MM.1S (cell line): Measurements from ENCODE around the gene FAM174C.

Source experiments
- DNase-seq: peaks from one replicate; pipeline ENCODE4 v3.0.0-alpha.2; 2015
- H2AFZ ChIP-seq: fragments of 300-600 bp; sonication (generic); 2 replicates; pipeline ENCODE4 v1.6.0; 2016; ENCODE audit warnings: antibody characterized with exemption, low read length
- H3F3A ChIP-seq: fragments of 300-600 bp; sonication (generic); 2 replicates; pipeline ENCODE4 v1.6.1; 2016; ENCODE audit warnings: mild to moderate bottlenecking, antibody characterized with exemption, low read length, moderate library complexity, mixed read lengths; ENCODE audit not compliant: insufficient read depth
- H3K27ac ChIP-seq: fragments of 300-600 bp; sonication (generic); 2 replicates; pipeline ENCODE4 v1.5.1; 2016; ENCODE audit warnings: mild to moderate bottlenecking, low read length
- H3K27me3 ChIP-seq: fragments of 300-600 bp; sonication (generic); replicated peaks from 2 replicates; pipeline ENCODE4 v1.6.0; 2016; ENCODE audit warnings: low read length; ENCODE audit not compliant: insufficient read depth
- H3K36me3 ChIP-seq: fragments of 300-600 bp; sonication (generic); replicated peaks from 2 replicates; pipeline ENCODE4 v1.6.1; 2016; ENCODE audit warnings: mild to moderate bottlenecking, low read length, mixed read lengths; ENCODE audit not compliant: insufficient read depth
- H3K4me1 ChIP-seq: fragments of 300-600 bp; sonication (generic); 2 replicates; pipeline ENCODE4 v1.6.1; 2016; ENCODE audit warnings: low read length, mixed read lengths
- H3K4me2 ChIP-seq: fragments of 300-600 bp; sonication (generic); 2 replicates; pipeline ENCODE4 v1.6.0; 2016; ENCODE audit warnings: low read depth, low read length
- H3K4me3 ChIP-seq: fragments of 300-600 bp; sonication (generic); 2 replicates; pipeline ENCODE4 v1.5.1; 2016; ENCODE audit warnings: low read length, mixed read lengths
- H3K79me2 ChIP-seq: fragments of 300-600 bp; sonication (generic); 2 replicates; pipeline ENCODE4 v1.6.1; 2016; ENCODE audit warnings: mixed run types, low read length, mixed read lengths
- H3K9ac ChIP-seq: fragments of 300-600 bp; sonication (generic); 2 replicates; pipeline ENCODE4 v1.6.1; 2016; ENCODE audit warnings: low read length, mixed read lengths
- H3K9me2 ChIP-seq: fragments of 300-600 bp; sonication (generic); replicated peaks from 2 replicates; pipeline ENCODE4 v1.6.1; 2016; ENCODE audit warnings: mild to moderate bottlenecking, low read length, mixed read lengths; ENCODE audit not compliant: insufficient read depth
- H3K9me3 ChIP-seq: fragments of 300-600 bp; sonication (generic); replicated peaks from 2 replicates; pipeline ENCODE4 v1.6.1; 2016; ENCODE audit warnings: mild to moderate bottlenecking, low read length, mixed read lengths; ENCODE audit not compliant: insufficient read depth
- H4K20me1 ChIP-seq: fragments of 300-600 bp; sonication (generic); 2 replicates; pipeline ENCODE4 v1.6.1; 2016; ENCODE audit warnings: mild to moderate bottlenecking, low read length, moderate library complexity, mixed read lengths; ENCODE audit not compliant: insufficient read depth
- CTCF ChIP-seq: fragments of 300-600 bp; sonication (generic); IDR thresholded peaks from 2 replicates; pipeline ENCODE4 v1.5.1; 2016; ENCODE audit warnings: antibody characterized with exemption, low read length, mixed read lengths
- EZH2 ChIP-seq: fragments of 300-600 bp; sonication (generic); optimal IDR thresholded peaks from 2 replicates; pipeline ENCODE3; 2017; ENCODE audit warnings: low read depth, mild to moderate bottlenecking, antibody characterized with exemption, low read length, mixed read lengths
- EZH2phosphoT487 ChIP-seq: fragments of 300-600 bp; sonication (generic); IDR thresholded peaks from 2 replicates; pipeline ENCODE4 v1.6.1; 2018; ENCODE audit warnings: antibody characterized with exemption, low read length

The FAM174C gene

GRCh38 chr19:1267477-1268225, 7.7 kb upstream of the FAM174C start:
- Histone ChIP-seq H3K36me3 (peaks cover 19% of the 10 kb centered on the region), H3K9ac (peak overlapping the region; percentile 6; the same call in 1 of the 2 replicates), H3K79me2 (peaks cover 32% of the 10 kb centered on the region), H3K27ac (no peak overlapping the region), H4K20me1 (no peaks in the 10 kb centered on the region), H3K4me2 (peak overlapping the region; percentile 94), H3K9me2 (no peaks in the 10 kb centered on the region), H3K27me3 (0 out of 2 replicates have a peak, but pooled peaks cover 4% of the 10 kb centered on the region), H3K4me3 (peak overlapping the region; percentile 73), H3K4me1 (peaks cover 38% of the 10 kb centered on the region), H2AFZ (peak overlapping the region; percentile 65; the same call in 1 of the 2 replicates), H3K9me3 (no peaks in the 10 kb centered on the region), H3F3A (peaks cover 25% of the 10 kb centered on the region)
- TF ChIP-seq EZH2 = no peak
- TF ChIP-seq EZH2phosphoT487 = no peak
- no peak for TF ChIP-seq CTCF
- DNase-seq = no peak

- Histone ChIP-seq H3K79me2 (peaks cover 40% of the 10 kb centered on the region), H3K9ac (no peak overlapping the region; the same call in 1 of the 2 replicates), H3K4me3 (0 out of 2 replicates have a peak overlapping the region, but pooled peaks have one; percentile 21), H3K27ac (no peak overlapping the region), H3K4me1 (peaks cover 38% of the 10 kb centered on the region), H4K20me1 (no peaks in the 10 kb centered on the region), H3K36me3 (peaks cover 25% of the 10 kb centered on the region), H2AFZ (0 out of 2 replicates have a peak overlapping the region, but pooled peaks have one; percentile 31), H3K27me3 (0 out of 2 replicates have a peak, but pooled peaks cover 4% of the 10 kb centered on the region), H3K4me2 (peak overlapping the region; percentile 70), H3F3A (peaks cover 33% of the 10 kb centered on the region), H3K9me3 (no peaks in the 10 kb centered on the region), H3K9me2 (no peaks in the 10 kb centered on the region)
- TF ChIP-seq EZH2 (no peak), EZH2phosphoT487 (no peak)
- no peak for DNase-seq
Observed at GRCh38 chr19:1268226-1269064, 6.9 kb upstream of the FAM174C start.

DNA sequence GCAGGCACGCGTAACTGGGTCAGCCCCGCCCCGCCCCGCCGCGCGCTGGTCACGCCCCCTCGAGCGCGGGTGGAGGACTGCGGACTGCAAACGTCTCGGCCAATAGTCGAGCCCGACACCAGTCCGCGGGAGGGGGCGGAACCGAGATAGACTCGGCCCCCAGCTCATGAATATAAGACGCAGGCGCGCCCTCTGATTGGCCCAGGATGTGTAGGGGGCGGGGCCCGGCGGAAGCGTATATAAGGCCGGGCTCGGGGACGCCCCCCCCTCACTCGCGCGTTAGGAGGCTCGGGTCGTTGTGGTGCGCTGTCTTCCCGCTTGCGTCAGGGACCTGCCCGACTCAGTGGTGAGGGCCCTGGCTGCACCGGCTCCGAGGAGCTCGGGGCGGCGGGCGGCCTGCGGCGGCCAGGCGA, 6.3 kb upstream of the FAM174C start, which contains the start of gene CIRBP:
CIRBP (plus strand) TSS at position 268 of the 413 bp plus-strand sequence. CDS start 1,602 bp downstream, outside the sequence.
- H3K79me2 ChIP-seq = peaks cover 46% of the 10 kb centered on the region
- H3K27ac ChIP-seq = peak within 1 kb of the TSS; percentile 67
- H3K9me3 ChIP-seq = no peaks in the 10 kb centered on the region
- H3K4me1 ChIP-seq = peaks cover 38% of the 10 kb centered on the region
- peaks cover 29% of the 10 kb centered on the region for H3K36me3 ChIP-seq
- peaks cover 39% of the 10 kb centered on the region for H3F3A ChIP-seq
- peak within 1 kb of the TSS; percentile 88 for H3K4me2 ChIP-seq
- DNase-seq = peak; percentile 100
- peak within 1 kb of the TSS; percentile 82 for H3K9ac ChIP-seq
- TF ChIP-seq CTCF = no peak
- TF ChIP-seq EZH2phosphoT487 = no peak
- TF ChIP-seq EZH2 = no peak
- no peaks in the 10 kb centered on the region for H3K9me2 ChIP-seq
- H2AFZ ChIP-seq = 0 out of 2 replicates have a peak within 1 kb of the TSS, but pooled peaks have one; percentile 31
- H3K4me3 ChIP-seq = peak within 1 kb of the TSS; percentile 92
- no peaks in the 10 kb centered on the region for H4K20me1 ChIP-seq
- 0 out of 2 replicates have a peak, but pooled peaks cover 4% of the 10 kb centered on the region for H3K27me3 ChIP-seq
